HepG2 (cell line): ENCODE data around the gene CTRL. TPM values are rescaled to one million over a fixed set of nuclear protein-coding genes. Genes with fewer than 3 reads are reported as not detected.

ENCODE experiments used
- ATAC-seq: fragments of 200-7000 bp; cut with Tn5 transposase; 3 replicates; pipeline ENCODE4 v1.9.1; 2020; ENCODE audit warnings: mild to moderate bottlenecking, moderate library complexity
- BruUV-seq: library from RNA; stranded (reverse); fragments of 400-500 nt; replicated peaks from 2 replicates; lab custom pipeline; 2021; lab: Mats Ljungman, UMichigan
- CTCF ChIA-PET: fragments of 300-600 bp; formaldehyde crosslinking; extraction: SDS; loops from one replicate; lab custom pipeline; 2021; ENCODE audit warnings: low total read pairs, inconsistent platforms, low intra/inter-chr PET ratio; lab: Yijun Ruan, JAX
- POLR2A ChIA-PET: fragments of 350-600 bp; sonication (Branson Sonifier 250); formaldehyde crosslinking; loops from one replicate; lab custom pipeline; 2020; ENCODE audit warnings: antibody characterized with exemption, inconsistent platforms; lab: Yijun Ruan, JAX
- DNase-seq: peaks from one replicate; pipeline ENCODE4 v3.0.0-alpha.2; 2015; ENCODE audit warnings: low spot score
- FAIRE-seq: peaks from 3 replicates; lab custom pipeline; 2011; peaks lifted over from hg19 to GRCh38; lab: Jason Lieb, UNC
- H2AFZ ChIP-seq: one replicate; pipeline ENCODE4 v1.6.1; 2011; ENCODE audit warnings: low read length, inconsistent platforms
- H3K27ac ChIP-seq: fragments of 300-600 bp; 3 replicates; pipeline ENCODE4 v1.8.0; 2011; ENCODE audit warnings: mixed run types, mild to moderate bottlenecking, mixed read lengths, low read length, inconsistent platforms; ENCODE audit not compliant: insufficient read depth; ENCODE audit errors: extremely low read length
- H3K27me3 ChIP-seq, 2 experiments: fragments of 200-600 bp in 1 of 2; 2 replicates in 1 of 2; 3 replicates in 1 of 2; pipeline versions ENCODE4 v1.6.0 to v1.8.0; 2011; ENCODE audit warnings: low read length in 2 of 2, mild to moderate bottlenecking in 2 of 2, moderate library complexity in 2 of 2, inconsistent platforms in 1 of 2; ENCODE audit not compliant: insufficient read depth in 2 of 2, control insufficient read depth in 1 of 2
- H3K36me3 ChIP-seq, 2 experiments: fragments of 200-600 bp in 1 of 2; replicated peaks in 1 of 2; 2 replicates in 1 of 2; 3 replicates in 1 of 2; pipeline versions ENCODE4 v1.5.1 to v1.8.0; 2011; ENCODE audit warnings: low read length in 2 of 2, inconsistent platforms in 1 of 2; ENCODE audit not compliant: insufficient read depth in 2 of 2, control insufficient read depth in 1 of 2
- H3K4me1 ChIP-seq: 2 replicates; pipeline ENCODE4 v1.5.1; 2012; ENCODE audit warnings: low read length, inconsistent platforms; ENCODE audit not compliant: insufficient read depth
- H3K4me2 ChIP-seq: 2 replicates; pipeline ENCODE4 v1.6.0; 2011; ENCODE audit warnings: low read depth, low read length, inconsistent platforms
- H3K4me3 ChIP-seq, 3 experiments: fragments of 200-600 bp in 1 of 3; sonication (generic), shearing (Covaris generic) in 1 of 3; replicated peaks in 1 of 3; 2 replicates each; pipeline ENCODE4 v1.5.1; 2011 to 2016; ENCODE audit warnings: low read length in 3 of 3, inconsistent platforms in 2 of 3, low read depth in 2 of 3, mild to moderate bottlenecking in 2 of 3, control low read depth in 1 of 3, mixed read lengths in 1 of 3; ENCODE audit not compliant: insufficient read depth in 1 of 3
- H3K79me2 ChIP-seq: one replicate; pipeline ENCODE4 v1.6.1; 2011; ENCODE audit warnings: low read length, inconsistent platforms; ENCODE audit not compliant: insufficient read depth
- H3K9ac ChIP-seq: 2 replicates; pipeline ENCODE4 v1.6.0; 2011; ENCODE audit warnings: mild to moderate bottlenecking, low read depth, low read length, inconsistent platforms; ENCODE audit not compliant: insufficient read depth
- H3K9me3 ChIP-seq: 2 replicates; pipeline ENCODE4 v1.5.1; 2012; ENCODE audit warnings: mild to moderate bottlenecking, low read length
- H4K20me1 ChIP-seq: 2 replicates; pipeline ENCODE4 v1.6.0; 2011; ENCODE audit warnings: inconsistent platforms, mild to moderate bottlenecking, low read length, moderate library complexity; ENCODE audit not compliant: insufficient read depth
- AKAP8 ChIP-seq: sonication (generic); formaldehyde crosslinking; IDR thresholded peaks from 2 replicates; pipeline ENCODE4 v1.5.1; 2020; ENCODE audit warnings: mild to moderate bottlenecking, missing genetic modification reagents
- ATF7-NPFF ChIP-seq: sonication (generic); formaldehyde crosslinking; IDR thresholded peaks from 2 replicates; pipeline ENCODE4 v1.8.1; 2023; ENCODE audit warnings: mild to moderate bottlenecking, low read depth, missing genetic modification reagents, moderate library complexity
- CENPX ChIP-seq: sonication (generic); formaldehyde crosslinking; IDR thresholded peaks from 2 replicates; pipeline ENCODE4 v1.9.0; 2021; ENCODE audit warnings: mild to moderate bottlenecking, missing genetic modification reagents, moderate library complexity
- HNRNPUL1 ChIP-seq: fragments of 200-400 bp; formaldehyde crosslinking; IDR thresholded peaks from 2 replicates; pipeline ENCODE4 v1.6.1; 2017; ENCODE audit warnings: low read depth, mild to moderate bottlenecking, low read length, moderate library complexity
- KLF11 ChIP-seq: IDR thresholded peaks from 2 replicates; pipeline ENCODE4 v1.6.1; 2016; ENCODE audit warnings: missing compliant biosample characterization
- PHF20 ChIP-seq: sonication (generic); formaldehyde crosslinking; IDR thresholded peaks from 2 replicates; pipeline ENCODE4 v1.5.0; 2020; ENCODE audit warnings: mild to moderate bottlenecking, missing genetic modification reagents
- POLR2AphosphoS2 ChIP-seq: IDR thresholded peaks from 2 replicates; pipeline ENCODE4 v1.6.1; 2011; ENCODE audit warnings: low read depth, low read length, improper control_type of control experiment
- SP4 ChIP-seq: sonication (generic); formaldehyde crosslinking; IDR thresholded peaks from 2 replicates; pipeline ENCODE4 v1.8.1; 2023; ENCODE audit warnings: mild to moderate bottlenecking, missing genetic modification reagents
- SSRP1 ChIP-seq: IDR thresholded peaks from 2 replicates; pipeline ENCODE4 v1.6.1; 2016; ENCODE audit warnings: control low read depth
- TBX2 ChIP-seq: sonication (generic); formaldehyde crosslinking; IDR thresholded peaks from 2 replicates; pipeline ENCODE4 v1.5.0; 2020; ENCODE audit warnings: missing genetic modification reagents, mild to moderate bottlenecking, borderline replicate concordance
- ZBTB2 ChIP-seq: sonication (generic); formaldehyde crosslinking; IDR thresholded peaks from 2 replicates; pipeline ENCODE4 v1.8.0; 2022; ENCODE audit warnings: low read depth, missing genetic modification reagents
- ZFP36L1 ChIP-seq: sonication (generic); formaldehyde crosslinking; IDR thresholded peaks from 2 replicates; pipeline ENCODE4 v1.8.0; 2022; ENCODE audit warnings: mild to moderate bottlenecking, missing genetic modification reagents, moderate library complexity
- ZNF24 ChIP-seq: fragments of 450-650 bp; IDR thresholded peaks from 2 replicates; pipeline ENCODE4 v1.6.1; 2017; ENCODE audit warnings: antibody characterized with exemption, mild to moderate bottlenecking
- ZNF281 ChIP-seq: sonication (generic); formaldehyde crosslinking; IDR thresholded peaks from 2 replicates; pipeline ENCODE4 v1.4.0; 2020; ENCODE audit warnings: missing genetic modification reagents, borderline replicate concordance
- ZNF607 ChIP-seq: sonication (generic); formaldehyde crosslinking; IDR thresholded peaks from 2 replicates; pipeline ENCODE4 v1.5.1; 2020; ENCODE audit warnings: missing genetic modification reagents, mild to moderate bottlenecking, borderline replicate concordance
- ZNF660 ChIP-seq: sonication (generic); formaldehyde crosslinking; IDR thresholded peaks from 2 replicates; pipeline ENCODE4 v1.5.1; 2020; ENCODE audit warnings: mild to moderate bottlenecking, low read depth, missing genetic modification reagents, borderline replicate concordance
- ZNF768 ChIP-seq: sonication (generic); formaldehyde crosslinking; IDR thresholded peaks from 2 replicates; pipeline ENCODE4 v1.4.0; 2020; ENCODE audit warnings: missing genetic modification reagents
- WGBS: methylation state at CpG from one replicate; pipeline ENCODE4 v1.1.6; 2017; ENCODE audit warnings: low lambda C conversion rate; 5-methylcytosine and 5-hydroxymethylcytosine counted together
- in situ Hi-C: cut with HindIII; loops from 2 replicates; pipeline ENCODE4 v1.10.0; 2017; ENCODE audit warnings: low pct_unique_long_range_greater_than_20kb; ENCODE audit not compliant: extremely low pct_ligation_motif_present
- intact Hi-C: fragments of 100-400 bp; cut with micrococcal nuclease; formaldehyde crosslinking; loops from one replicate; pipeline ENCODE4 v1.10.0; 2022; ENCODE audit not compliant: unreplicated experiment
- polyA plus RNA-seq, 8 experiments: library from polyadenylated mRNA; depleted of rRNA in 3 of 8; stranded (reverse) in 7 of 8; unstranded in 1 of 8; fragments of >200 nt; fragmentation: Illumina TruSeq in 4 of 8; extraction: Trizol in 4 of 8; gene quantifications; 2 replicates each; pipeline versions ENCODE4 v1.2.1 to v1.2.3, GENCODE V29; 2011 to 2016; ENCODE audit warnings: low read depth in 4 of 8, missing spikeins in 1 of 8, mixed read lengths in 1 of 8; ENCODE audit not compliant: insufficient read depth in 1 of 8
- total RNA-seq, 5 experiments: library from RNA; depleted of rRNA; stranded (reverse); fragments of >200 nt; fragmentation: Illumina TruSeq; extraction: Trizol; gene quantifications; 2 replicates each; pipeline ENCODE4 v1.2.3, GENCODE V29; 2016; ENCODE audit warnings: low read depth in 1 of 5

CTRL gene
- total and polyA plus RNA-seq, 2 of the 13 experiments (the other 11 are each of a cell fraction or from before 2014, with no cell fraction given): 1.9 to 2.7 TPM

- TF ChIP-seq ZBTB2 (no peak), ZNF660 (CRISPR knock-in tag) (no peak), POLR2AphosphoS2 (peak; percentile 26; the same call in 1 of the 2 replicates), KLF11 (CRISPR knock-in tag) (no peak), SSRP1 (CRISPR knock-in tag) (peak; percentile 83), ZNF768 (CRISPR knock-in tag) (no peak), ZNF607 (CRISPR knock-in tag) (0 out of 2 replicates have a peak, but pooled peaks have one; percentile 34), AKAP8 (CRISPR knock-in tag) (no peak; the same call in none of the 2 replicates), HNRNPUL1 (no peak)
These were observed 5.4 kb upstream of the CTRL start (continued) for GRCh38 chr16:67936880-67937605.

- Histone ChIP-seq H3K4me2 (peak within 1 kb of the TSS; percentile 99), H3K9me3 (no peaks in the 10 kb centered on the region), H3K27me3 (no peaks in the 10 kb centered on the region; a peak in 1 of 5 replicates), H3K4me3 (peak within 1 kb of the TSS; percentile 86 to 97 (median 97)), H3K4me1 (peaks cover 34% of the 10 kb centered on the region), H3K79me2 (peaks cover 24% of the 10 kb centered on the region), H3K9ac (peak within 1 kb of the TSS; percentile 92), H3K27ac (peak within 1 kb of the TSS; percentile 70), H2AFZ (no peak within 1 kb of the TSS), H4K20me1 (peaks cover 5% of the 10 kb centered on the region; the same call in 1 of the 2 replicates), H3K36me3 (peaks cover 2 to 4% of the 10 kb centered on the region in 2 experiments; a peak in 2 of 5 replicates)
- in situ Hi-C loops: loop anchor here (10.0 kb wide), 1 partner anchor 272 kb away; the partner anchor contains the start of genes ACD, C16orf86, ENKD1 and PARD6A
- BruUV-seq: TSS peak; percentile 77
- FAIRE-seq (no peak), ATAC-seq (peak; percentile 10), DNase-seq (peak; percentile 51)
- WGBS: 1% methylated on average over 18 of the region's 54 CpGs
- intact Hi-C loops: no loop called here
- ChIA-PET CTCF (interaction anchor here (0.5 to 2.4 kb wide), 2 partner anchors 45 to 120 kb away, joined by 3 to 6 read pairs; no protein-coding TSS in a partner anchor), POLR2A (interaction anchor here (0.6 to 4.6 kb wide), 35 partner anchors 8 to 455 kb away, joined by 3 to 40 read pairs (median 5); partner anchors contain the start of genes ACD, ATP6V0D1, CTCF and DDX28)
- TF ChIP-seq ZNF24 (no peak), PHF20 (no peak), TBX2 (CRISPR knock-in tag) (peak; percentile 53; the same call in 1 of the 2 replicates), ATF7-NPFF (CRISPR knock-in tag) (no peak; the same call in 1 of the 2 replicates), ZNF281 (CRISPR knock-in tag) (0 out of 2 replicates have a peak, but pooled peaks have one; percentile 20), ZFP36L1 (CRISPR knock-in tag) (0 out of 2 replicates have a peak, but pooled peaks have one; percentile 34), CENPX (CRISPR knock-in tag) (no peak), SP4 (CRISPR knock-in tag) (no peak), ZNF607 (CRISPR knock-in tag) (no peak)
These were observed 4.6 kb upstream of the CTRL start, which contains the start of gene PSMB10 for GRCh38 chr16:67936124-67936879. PSMB10 (minus strand) TSS chr16:67936850; CDS start chr16:67936749, 101 bp downstream.
